NCI-H774 (cell line): Measurements from ENCODE around the gene CRIP1.
A peak's percentile ranks its signal among the peaks of the same experiment; 100 is the strongest.

ENCODE experiments used
- DNase-seq: peaks from one replicate; lab custom pipeline; 2025; lab: John Stamatoyannopoulos, UW

CRIP1 gene

DNA sequence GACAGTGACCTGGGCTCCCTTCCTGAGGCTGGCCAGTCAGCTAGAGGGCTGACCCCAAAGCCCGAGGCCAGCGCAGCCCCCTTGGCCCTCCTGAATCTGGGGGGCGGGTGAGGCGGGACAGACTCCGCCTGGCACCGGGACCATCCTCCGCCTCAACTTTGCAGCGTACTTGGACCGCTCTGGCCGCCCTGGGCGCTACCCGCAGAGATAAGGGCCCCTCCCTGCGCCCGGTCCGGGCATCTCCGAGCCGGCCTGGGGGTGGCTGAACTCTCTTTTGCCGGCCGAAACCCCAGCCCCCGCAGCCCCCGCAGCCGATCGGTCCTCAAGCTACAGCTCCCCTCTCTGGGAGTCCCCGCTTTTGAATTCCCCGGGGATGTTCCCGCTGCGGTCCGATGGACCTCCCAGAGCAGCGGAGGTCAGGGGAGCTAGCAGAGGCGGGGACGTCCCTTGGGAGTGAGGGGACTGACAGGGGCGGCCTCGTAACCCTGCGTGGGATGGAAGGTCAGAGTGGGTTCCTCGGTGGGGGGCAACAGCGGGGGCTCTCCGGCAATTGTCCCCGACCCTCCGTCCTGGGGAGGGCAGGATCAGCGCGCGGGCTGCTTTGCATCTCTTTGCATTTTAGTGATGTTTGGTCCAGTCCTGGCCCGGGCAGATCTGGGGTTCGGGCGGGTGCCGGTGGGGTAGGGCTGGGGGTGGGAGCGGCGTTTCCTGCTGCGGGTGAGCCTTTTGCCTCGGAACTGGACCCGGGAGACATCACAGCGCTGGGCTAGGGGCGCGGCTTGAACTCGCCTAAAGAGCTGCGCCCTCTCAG lies at the start of gene CRIP1:
Gene CRIP1, plus strand, starts transcription at position 724 of the 811 bp plus-strand sequence. CDS start 374 bp downstream, outside the sequence.
- no peak for DNase-seq

GRCh38 chr14:105436891-105437722 lies 49.6 kb upstream of the CRIP1 start:
- peak; percentile 7 for DNase-seq

DNA sequence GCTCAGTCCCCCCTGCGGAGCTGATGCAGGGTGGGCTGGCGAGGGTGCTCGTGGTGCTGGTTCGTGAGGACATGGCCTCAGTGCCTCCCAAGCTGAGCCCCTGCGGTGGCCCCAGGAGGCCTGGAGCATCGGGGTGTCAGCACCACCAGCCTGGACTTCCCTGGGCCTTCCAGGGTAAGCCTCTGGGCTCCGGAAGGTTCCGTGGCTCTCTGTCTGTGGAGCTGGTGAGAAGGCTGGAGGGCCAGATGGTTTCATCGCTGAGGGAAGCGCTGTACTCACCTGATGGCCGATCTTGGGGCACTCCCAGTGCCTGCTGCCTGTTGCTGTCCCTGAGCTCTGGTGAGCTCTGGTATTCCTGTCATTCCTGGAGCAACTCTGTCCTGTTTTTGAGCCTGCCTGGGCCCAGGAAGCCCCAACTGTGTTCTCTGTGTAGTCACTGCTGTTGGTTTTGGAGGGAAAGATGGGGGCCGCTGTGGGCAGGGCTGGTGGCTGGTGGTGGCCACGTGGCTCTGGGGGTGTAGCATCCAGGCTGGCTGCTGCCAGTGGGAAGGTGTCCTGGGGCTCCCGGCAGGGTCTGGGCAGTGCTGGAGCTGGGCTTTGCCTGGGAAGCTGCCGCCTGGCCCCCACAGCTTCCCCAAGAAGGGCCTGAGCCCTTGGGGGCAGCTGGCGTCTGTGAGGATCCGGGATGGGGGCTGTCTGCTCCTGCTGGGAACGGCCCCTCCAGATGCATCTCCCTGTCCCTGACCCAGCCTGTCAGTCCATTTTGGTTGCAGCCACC lies 48.8 kb upstream of the CRIP1 start:
- no peak for DNase-seq

DNA sequence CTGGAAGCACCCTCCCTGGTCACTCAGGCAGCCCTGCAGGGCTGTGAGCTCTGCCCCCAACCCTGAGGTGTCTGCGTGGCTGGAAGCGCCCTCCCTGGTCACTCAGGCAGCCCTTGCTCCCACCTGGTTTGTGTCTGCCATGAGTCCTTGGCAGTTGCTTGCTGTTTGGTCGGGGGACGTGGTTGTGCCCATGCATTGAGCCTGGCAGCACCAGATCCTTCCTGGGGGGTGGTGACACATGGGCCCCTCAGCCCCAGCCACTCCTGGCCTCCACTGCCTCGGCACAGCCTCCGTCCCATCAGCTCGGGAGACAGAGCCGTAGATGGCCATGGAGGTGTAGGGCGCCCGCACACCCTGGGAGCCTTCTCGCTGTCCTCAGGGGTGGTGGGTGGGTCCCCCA lies 47.5 kb upstream of the CRIP1 start:
- DNase-seq: no peak

DNA sequence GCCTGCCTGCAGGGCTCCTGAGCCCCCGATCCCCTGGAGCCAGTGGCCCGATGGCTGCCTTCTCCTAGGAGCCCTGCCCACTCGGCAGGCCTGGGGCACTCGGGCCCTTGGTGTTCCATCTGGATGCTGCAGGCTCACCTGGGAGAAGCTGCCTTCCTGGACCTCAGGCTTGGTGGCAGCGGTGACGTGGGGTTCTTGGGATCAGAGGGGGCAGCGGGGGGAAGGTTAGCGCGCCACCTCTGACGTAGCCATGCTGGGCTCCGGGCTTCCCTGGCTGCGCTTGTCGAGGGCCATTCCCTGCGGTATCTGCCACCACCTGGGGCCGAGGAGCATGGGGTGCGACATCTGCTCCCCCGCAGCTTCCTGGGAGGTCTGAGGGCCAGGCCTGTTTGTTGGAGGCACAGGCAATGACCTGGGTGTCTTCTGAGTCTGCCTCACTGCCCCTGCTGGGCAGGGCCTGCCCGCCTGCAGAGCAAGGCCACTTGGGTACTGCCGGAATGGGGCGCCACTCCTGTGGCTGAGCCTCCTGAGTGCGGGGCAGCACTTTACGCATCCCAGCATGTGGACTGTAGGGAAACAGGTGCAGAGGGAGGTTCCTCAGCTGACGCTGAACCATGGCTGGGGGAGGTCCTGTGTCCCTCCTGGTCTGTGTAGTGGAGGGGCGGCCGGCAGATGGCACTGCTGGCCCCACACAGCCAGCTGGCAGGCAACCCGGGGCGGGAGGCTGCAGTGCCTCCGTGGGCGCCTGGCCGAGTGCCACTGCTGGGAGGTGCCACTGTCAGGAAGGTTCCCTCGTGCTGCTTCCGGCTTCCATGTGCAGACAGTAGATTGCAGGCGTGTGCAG lies 46.8 kb upstream of the CRIP1 start:
- no peak for DNase-seq

GRCh38 chr14:105440554-105440900 lies 46.2 kb upstream of the CRIP1 start:
- no peak for DNase-seq

- DNase-seq: no peak
Measured at GRCh38 chr14:105440992-105441391, 45.7 kb upstream of the CRIP1 start.

- DNase-seq: no peak
Measured at GRCh38 chr14:105442125-105442524, 44.6 kb upstream of the CRIP1 start.

DNA sequence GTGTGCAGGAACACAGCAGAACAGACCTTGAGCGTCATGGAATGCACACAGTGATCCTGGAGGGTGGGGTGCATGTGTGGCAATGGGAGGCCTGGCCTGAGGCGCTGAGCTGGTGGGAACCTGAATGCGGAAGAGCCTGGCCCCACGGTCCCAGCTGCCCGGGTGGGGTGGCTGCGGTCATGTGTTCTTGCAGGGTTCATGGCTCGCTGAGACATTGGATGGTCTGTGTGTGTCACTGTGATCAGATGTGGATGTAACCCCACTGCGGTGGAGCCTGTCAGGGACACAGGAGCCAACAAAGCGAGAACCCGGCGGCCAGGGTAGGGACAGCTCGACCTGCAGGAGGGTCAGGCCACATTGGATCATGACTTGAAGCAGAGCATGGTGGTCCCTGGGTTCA lies 43.9 kb upstream of the CRIP1 start:
- DNase-seq: no peak

DNA sequence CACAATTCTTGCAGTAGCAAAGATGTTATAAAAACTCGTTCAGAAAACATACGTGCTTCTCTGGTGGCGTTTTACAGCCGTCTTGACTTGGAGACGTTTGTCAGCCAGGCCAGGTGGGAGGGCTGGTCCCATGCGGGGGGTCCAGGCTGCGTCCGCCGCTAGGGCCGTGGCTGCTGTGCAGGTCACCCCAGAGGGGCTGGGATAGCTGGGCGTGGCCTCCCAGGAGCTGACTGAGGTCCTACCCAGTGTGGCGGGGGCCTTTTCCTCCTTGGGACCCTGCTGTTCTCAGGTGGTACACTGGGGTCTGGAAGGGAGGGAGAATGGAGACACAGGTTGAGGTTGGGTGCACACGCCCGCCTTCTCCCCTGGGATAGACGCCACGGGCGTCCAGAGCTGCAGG lies 41.8 kb upstream of the CRIP1 start:
- no peak for DNase-seq

DNA sequence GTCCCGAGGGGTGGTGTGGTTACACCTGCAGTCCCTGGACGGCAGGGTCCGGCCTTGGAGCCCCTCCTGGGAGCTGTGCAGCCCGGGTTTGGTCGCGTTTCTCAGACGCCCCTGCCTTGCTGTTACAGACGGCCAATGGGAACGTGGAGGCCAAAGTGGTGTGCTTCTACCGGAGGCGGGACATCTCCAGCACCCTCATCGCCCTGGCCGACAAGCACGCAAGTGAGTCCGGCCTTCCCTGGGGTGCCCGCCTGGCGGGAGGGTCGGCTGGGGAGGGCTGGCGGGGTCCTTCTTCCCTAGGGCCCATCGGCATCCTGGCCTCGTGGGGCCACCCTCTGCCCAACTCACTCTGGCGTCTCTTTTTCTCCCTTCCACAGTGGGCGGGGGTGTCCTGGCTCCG lies 41.4 kb upstream of the CRIP1 start:
- no peak for DNase-seq

DNA sequence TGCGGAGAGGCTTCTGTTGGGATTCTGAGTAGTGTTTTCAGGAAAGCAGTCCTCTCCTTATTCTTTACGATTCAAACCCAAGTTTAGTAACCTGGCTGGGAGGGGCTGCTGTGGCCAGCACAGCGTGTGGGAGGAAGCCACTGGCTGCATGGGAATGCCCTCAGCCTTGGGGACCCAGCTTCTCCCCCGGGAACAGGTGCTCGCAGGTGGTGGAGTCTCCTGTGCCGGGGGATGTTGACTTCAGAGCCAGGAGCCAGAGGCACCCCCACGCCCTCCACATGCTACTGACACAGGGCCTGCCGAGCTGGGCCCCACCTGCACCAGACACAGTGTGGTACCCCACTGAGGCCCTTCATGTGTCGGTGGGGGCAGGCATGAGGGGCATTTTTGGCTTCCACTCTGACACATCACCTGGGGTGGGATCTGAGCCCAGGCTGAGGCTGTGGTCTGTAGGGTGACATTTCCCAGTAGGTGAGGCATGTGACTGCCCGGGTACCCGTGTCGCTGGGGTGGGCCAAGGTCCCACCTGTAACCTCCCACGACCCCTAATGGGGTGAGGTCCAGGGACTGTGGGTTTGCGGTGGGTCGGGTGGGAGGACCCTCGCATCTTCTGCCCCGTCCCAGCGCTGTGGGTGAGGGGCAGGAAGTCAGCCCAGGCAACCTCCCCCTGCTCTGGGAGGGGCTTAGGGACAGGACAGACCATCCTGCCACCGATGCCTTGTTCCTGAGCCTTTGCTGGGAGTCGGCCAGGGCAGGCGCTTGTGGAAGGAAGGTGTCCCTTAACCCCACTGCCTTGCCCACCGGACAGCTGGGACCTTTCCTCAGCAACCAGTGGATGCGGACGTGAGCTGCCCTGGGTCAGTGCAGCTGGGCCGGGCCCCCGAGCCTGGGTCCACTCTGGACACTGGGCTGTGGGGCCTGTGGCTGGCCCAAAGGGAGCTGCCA lies 40.5 kb upstream of the CRIP1 start:
- no peak for DNase-seq

GRCh38 chr14:105446971-105447370 lies 39.7 kb upstream of the CRIP1 start:
- no peak for DNase-seq

DNA sequence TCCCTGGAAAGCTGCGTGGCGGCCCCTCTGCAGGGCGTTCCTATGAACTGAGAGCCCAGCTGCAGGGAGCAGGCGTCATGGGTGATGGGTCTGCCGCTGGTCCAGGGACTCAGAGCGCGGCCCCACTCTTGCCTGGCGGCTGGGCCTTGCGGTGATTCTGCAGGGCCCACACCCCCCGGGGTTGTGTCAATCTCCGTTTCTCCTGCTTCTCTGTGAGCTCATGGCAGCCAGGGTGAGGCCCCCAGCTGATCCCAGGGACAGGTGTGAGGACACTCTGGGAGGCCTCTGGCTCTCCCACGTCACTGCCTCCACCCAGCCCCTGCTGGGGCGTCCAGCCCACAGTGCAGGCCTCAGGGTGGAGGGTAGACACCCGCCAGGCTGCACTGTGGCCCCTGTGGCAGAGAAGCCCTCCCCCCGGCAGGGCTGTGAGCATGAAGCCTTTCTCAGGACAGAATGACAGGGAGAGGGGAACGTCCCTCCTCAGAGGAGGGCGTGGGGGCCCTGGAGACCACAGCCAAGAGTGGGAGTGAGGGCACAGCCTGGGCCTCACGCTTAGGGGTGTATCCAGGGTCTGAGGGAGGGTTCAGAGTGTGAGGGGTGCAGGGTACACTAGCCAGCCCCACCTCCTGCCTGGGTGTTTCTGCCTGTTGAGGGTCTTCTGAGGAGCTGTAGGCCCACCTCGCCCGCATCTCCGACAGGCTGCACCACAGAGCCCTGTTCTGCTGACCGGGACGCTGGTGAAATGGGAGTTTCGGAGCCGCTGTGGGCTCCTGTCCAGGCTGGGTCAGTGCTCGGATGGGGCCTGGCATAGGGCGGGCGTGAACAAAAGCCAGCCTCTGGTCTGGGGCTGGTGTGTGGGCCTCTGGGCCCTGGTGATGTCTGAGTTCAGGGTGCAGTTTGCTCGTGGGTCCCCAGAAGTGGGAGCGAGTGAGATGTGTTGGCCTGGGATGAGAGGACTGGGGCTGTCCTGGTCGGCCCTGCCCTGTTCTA lies 38.7 kb upstream of the CRIP1 start:
- DNase-seq: no peak

DNA sequence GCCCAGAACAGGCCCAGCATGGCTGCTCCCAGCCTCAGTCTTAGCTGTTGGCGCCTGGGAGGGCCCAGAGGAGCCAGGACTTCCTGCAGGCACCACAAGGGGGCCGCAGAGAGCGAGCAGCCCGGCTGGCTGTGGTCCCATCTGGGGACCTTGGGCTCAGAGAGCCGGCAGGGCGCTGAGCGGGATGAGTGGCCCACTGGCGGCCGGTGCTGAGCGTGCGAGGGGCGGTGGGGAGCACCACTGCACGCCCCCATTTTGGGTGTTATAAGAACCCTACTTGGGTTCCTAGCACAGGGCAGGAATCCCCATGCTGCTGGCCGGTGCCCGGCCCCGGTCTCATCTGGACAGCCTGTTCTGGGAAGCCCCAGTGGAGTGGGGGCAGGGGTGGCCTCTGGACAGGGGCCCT lies 38.0 kb upstream of the CRIP1 start:
- DNase-seq: no peak

DNA sequence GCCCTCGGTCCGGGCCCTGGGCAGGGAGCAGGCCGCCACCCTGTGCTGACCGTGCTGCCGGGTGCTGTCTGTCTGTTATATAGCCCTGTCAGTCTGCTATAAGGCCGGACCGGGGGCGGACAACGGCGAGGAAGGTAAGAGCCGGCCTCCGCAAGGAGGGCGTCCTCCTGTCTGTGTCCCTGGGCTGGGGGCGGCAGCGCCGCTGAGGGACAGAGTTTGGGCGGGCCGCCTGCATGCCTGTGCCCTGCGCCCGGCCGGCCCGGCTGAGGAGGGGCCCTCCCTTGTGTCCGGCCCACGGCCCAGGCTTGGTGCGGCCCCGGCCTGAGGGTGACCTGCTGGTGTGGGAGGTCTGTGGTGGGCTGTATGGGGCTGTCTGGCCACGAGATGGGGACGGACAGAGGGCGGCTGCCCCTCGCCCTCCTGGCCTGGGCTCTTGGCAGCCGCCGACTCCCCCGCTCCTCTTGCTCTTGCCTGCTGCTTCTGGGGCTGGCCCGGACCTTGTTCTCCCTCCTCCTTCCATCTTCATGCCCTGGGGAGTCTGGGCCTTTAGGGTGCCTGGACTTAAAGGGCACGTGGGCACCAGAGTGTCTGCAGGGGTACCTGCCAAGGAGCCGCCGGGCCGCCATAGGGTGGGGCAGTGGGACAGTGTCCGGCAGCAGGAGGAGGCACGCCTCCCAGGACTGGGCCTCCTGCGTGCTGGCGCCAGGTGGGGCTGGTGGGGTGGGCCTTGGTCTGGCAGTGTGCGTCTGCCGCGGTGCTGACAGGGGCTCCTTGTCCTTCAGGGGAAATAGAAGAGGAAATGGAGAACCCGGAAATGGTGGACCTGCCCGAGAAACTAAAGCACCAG lies 37.2 kb upstream of the CRIP1 start:
- DNase-seq: no peak

DNA sequence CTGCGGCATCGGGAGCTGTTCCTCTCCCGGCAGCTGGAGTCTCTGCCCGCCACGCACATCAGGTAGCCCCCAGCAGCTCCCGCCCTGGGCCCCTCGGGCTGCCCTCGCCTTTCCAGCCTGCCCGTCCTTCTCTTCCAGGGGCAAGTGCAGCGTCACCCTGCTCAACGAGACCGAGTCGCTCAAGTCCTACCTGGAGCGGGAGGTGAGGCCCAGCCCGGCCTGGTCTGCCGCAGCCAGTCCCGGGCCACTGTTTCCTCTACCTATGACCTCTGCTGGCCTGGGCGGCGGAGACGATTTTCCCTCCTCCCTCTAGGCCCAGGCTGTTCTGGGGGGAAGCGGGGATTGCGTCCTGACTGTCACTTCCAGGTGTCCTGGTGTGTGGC lies 36.6 kb upstream of the CRIP1 start:
- DNase-seq: no peak
